ENCODE data around the gene RASSF9. TPM values are rescaled to one million over a fixed set of nuclear protein-coding genes. Genes with fewer than 3 reads are reported as not detected.

RASSF9 gene
- total and polyA plus RNA-seq, 7 experiments from 2014 or later, result not detected

DNA sequence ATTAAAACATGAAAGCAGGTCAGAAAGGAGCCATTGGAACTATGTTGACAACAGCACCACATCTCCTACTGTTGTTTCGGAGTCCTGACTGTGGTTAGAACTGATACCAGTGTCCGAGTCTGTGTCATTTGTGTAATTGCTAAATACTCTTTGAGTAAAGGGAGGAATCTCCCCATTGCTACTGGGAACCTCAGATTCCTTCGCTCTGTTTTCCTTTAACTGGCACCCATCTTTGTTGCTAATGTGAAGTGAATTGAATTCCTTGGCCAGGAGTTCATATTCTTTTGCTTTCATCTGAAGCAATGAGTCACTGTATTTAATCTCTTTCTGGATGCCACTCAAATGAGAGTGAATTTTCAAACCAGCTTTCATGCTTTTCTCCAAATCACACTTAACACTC, 31.5 kb downstream of the RASSF9 start:
- Histone ChIP-seq H3K9me3 (ENCODE audit: control insufficient read depth in 2 of 3, low read length in 3 of 3) (no peaks in the 10 kb centered on the region), H3K27me3 (ENCODE audit: control insufficient read depth in 2 of 2, insufficient read depth in 2 of 2, low read length in 2 of 2) (no peaks in the 10 kb centered on the region), H3K27ac (ENCODE audit: low read depth, low read length) (no peak overlapping the region), H3K36me3 (ENCODE audit: control insufficient read depth in 2 of 3, insufficient read depth in 3 of 3, low read length in 3 of 3) (no peaks in the 10 kb centered on the region), H3K4me3 (ENCODE audit: low read length) (no peak overlapping the region), H3K4me1 (ENCODE audit: control insufficient read depth in 2 of 2, insufficient read depth in 2 of 2, low read length in 2 of 2) (no peaks in the 10 kb centered on the region)
- DNase-seq (no peak), ATAC-seq (no peak)
- Mint-ChIP-seq H3K27me3 (no peaks in the 10 kb centered on the region), H3K4me1 (peaks cover 0 to 1% (median 0%) of the 10 kb centered on the region in 7 donors), H3K9me3 (peaks cover 0 to 3% (median 0%) of the 10 kb centered on the region in 11 donors), H3K27ac (no peak overlapping the region), H3K36me3 (no peaks in the 10 kb centered on the region), H3K4me3 (no peak overlapping the region)
- intact Hi-C loops (cut with micrococcal nuclease), result no loop called here
- POLR2A ChIA-PET, result no interaction called here
- CTCF ChIA-PET, result no interaction called here

DNA sequence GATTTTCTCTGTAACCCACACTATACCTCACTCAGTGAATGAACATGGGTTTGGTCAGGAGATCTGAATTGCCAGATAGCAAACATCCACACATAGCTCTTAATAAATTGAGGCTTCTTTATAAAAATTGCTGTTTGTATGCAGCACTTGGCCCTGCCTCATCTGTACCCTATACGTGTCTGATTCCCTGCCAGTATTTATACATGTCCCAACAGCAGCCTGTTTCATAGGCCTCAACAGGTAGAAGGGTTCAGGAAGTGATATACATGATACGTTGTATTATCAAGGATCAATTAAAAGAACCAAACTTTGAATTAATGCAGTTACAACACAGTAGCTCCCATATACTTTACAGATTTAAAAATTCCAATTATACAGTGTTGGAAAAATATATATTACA, 32.3 kb downstream of the RASSF9 start:
- Mint-ChIP-seq H3K27ac (no peak overlapping the region), H3K9me3 (peaks cover 0 to 3% (median 0%) of the 10 kb centered on the region in 11 donors), H3K4me1 (no peaks in the 10 kb centered on the region), H3K36me3 (no peaks in the 10 kb centered on the region), H3K4me3 (no peak overlapping the region), H3K27me3 (no peaks in the 10 kb centered on the region)
- POLR2A ChIA-PET, result no interaction called here
- intact Hi-C loops (cut with micrococcal nuclease), result no loop called here
- CTCF ChIA-PET, result no interaction called here
- no peak for DNase-seq
- no peak overlapping the region for H3K4me3 ChIP-seq (ENCODE audit: low read length)
- H3K36me3 ChIP-seq (ENCODE audit: control insufficient read depth in 2 of 3, insufficient read depth in 3 of 3, low read length in 3 of 3), result no peaks in the 10 kb centered on the region
- H3K9me3 ChIP-seq (ENCODE audit: control insufficient read depth in 2 of 3, low read length in 3 of 3), result no peaks in the 10 kb centered on the region
- ATAC-seq, result no peak
- no peaks in the 10 kb centered on the region for H3K4me1 ChIP-seq (ENCODE audit: control insufficient read depth in 2 of 2, insufficient read depth in 2 of 2, low read length in 2 of 2)
- H3K27me3 ChIP-seq (ENCODE audit: control insufficient read depth in 2 of 2, insufficient read depth in 2 of 2, low read length in 2 of 2), result no peaks in the 10 kb centered on the region
- H3K27ac ChIP-seq (ENCODE audit: low read depth, low read length), result no peak overlapping the region

GRCh38 chr12:85803231-85803630, 33.0 kb downstream of the RASSF9 start:
- no peaks in the 10 kb centered on the region for H3K4me1 ChIP-seq (ENCODE audit: control insufficient read depth in 2 of 2, insufficient read depth in 2 of 2, low read length in 2 of 2)
- Mint-ChIP-seq H3K4me3 (no peak overlapping the region), H3K27ac (no peak overlapping the region), H3K27me3 (no peaks in the 10 kb centered on the region), H3K9me3 (peaks cover 0 to 3% (median 0%) of the 10 kb centered on the region in 11 donors), H3K36me3 (no peaks in the 10 kb centered on the region), H3K4me1 (no peaks in the 10 kb centered on the region)
- ChIA-PET POLR2A (no interaction called here), CTCF (no interaction called here)
- no peak overlapping the region for H3K27ac ChIP-seq (ENCODE audit: low read depth, low read length)
- H3K4me3 ChIP-seq (ENCODE audit: low read length), result no peak overlapping the region
- no peaks in the 10 kb centered on the region for H3K27me3 ChIP-seq (ENCODE audit: control insufficient read depth in 2 of 2, insufficient read depth in 2 of 2, low read length in 2 of 2)
- H3K36me3 ChIP-seq (ENCODE audit: control insufficient read depth in 2 of 3, insufficient read depth in 3 of 3, low read length in 3 of 3), result no peaks in the 10 kb centered on the region
- no peak for ATAC-seq
- no peak for DNase-seq
- H3K9me3 ChIP-seq (ENCODE audit: control insufficient read depth in 2 of 3, low read length in 3 of 3), result no peaks in the 10 kb centered on the region
- intact Hi-C loops (cut with micrococcal nuclease), result no loop called here

DNA sequence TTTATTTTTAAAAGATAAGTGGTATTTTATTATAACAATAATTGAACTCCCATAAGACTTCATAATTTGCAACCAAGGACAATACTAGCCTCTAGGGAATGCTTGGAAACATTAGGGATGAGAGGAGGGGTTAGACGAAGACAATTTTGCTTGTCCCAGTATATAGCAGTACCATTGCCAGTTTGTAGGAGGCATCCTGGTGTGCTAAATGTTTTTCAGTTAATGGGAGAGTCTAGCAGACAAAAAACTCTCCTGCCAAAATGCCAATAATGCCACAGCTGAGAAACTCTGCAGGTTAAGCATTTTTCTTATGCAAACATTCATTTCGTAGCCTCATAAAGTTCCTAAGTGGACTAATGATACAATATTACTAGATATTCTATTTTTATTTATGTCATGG, 38.1 kb downstream of the RASSF9 start:
- no peaks in the 10 kb centered on the region for H3K27me3 Mint-ChIP-seq
- POLR2A ChIA-PET, result no interaction called here
- Histone ChIP-seq H3K9me3 (ENCODE audit: control insufficient read depth in 2 of 3, low read length in 3 of 3) (no peaks in the 10 kb centered on the region), H3K27me3 (ENCODE audit: control insufficient read depth in 2 of 2, insufficient read depth in 2 of 2, low read length in 2 of 2) (no peaks in the 10 kb centered on the region), H3K4me3 (ENCODE audit: low read length) (no peak overlapping the region), H3K4me1 (ENCODE audit: control insufficient read depth in 2 of 2, insufficient read depth in 2 of 2, low read length in 2 of 2) (no peaks in the 10 kb centered on the region), H3K36me3 (ENCODE audit: control insufficient read depth in 2 of 3, insufficient read depth in 3 of 3, low read length in 3 of 3) (no peaks in the 10 kb centered on the region), H3K27ac (ENCODE audit: low read depth, low read length) (no peak overlapping the region)
- ATAC-seq (no peak), DNase-seq (no peak)
- H3K4me3 Mint-ChIP-seq, result no peak overlapping the region
- H3K36me3 Mint-ChIP-seq, result no peaks in the 10 kb centered on the region
- CTCF ChIA-PET, result no interaction called here
- no peaks in the 10 kb centered on the region for H3K9me3 Mint-ChIP-seq
- no peak overlapping the region for H3K27ac Mint-ChIP-seq
- intact Hi-C loops (cut with micrococcal nuclease), result no loop called here
- H3K4me1 Mint-ChIP-seq, result no peaks in the 10 kb centered on the region

DNA sequence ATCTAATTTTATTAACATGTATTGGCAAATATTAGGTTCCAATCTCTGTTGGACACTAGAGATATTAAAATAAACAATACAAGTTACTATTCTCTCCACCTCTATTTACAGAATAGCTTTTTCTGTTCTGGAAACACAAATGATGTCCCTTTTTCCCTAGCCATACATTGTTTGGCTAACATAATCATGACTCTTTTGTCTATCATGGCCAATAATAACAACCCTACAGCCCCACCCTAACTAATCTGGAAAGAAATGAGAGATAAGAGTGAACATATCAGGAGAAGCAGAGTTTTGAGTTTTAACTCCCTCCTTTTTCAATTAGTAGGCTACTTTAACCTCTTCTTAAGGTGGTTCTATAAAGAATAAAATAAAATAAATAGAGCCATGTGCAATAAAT, 40.2 kb downstream of the RASSF9 start:
- no peaks in the 10 kb centered on the region for H3K36me3 ChIP-seq (ENCODE audit: control insufficient read depth in 2 of 3, insufficient read depth in 3 of 3, low read length in 3 of 3)
- H3K9me3 Mint-ChIP-seq, result peaks cover 0 to 2% (median 0%) of the 10 kb centered on the region in 11 donors
- no peaks in the 10 kb centered on the region for H3K27me3 ChIP-seq (ENCODE audit: control insufficient read depth in 2 of 2, insufficient read depth in 2 of 2, low read length in 2 of 2)
- intact Hi-C loops (cut with micrococcal nuclease), result no loop called here
- H3K4me3 Mint-ChIP-seq, result no peak overlapping the region
- no peak for DNase-seq
- no peaks in the 10 kb centered on the region for H3K4me1 Mint-ChIP-seq
- ChIA-PET POLR2A (no interaction called here), CTCF (no interaction called here)
- no peak overlapping the region for H3K27ac Mint-ChIP-seq
- H3K4me1 ChIP-seq (ENCODE audit: control insufficient read depth in 2 of 2, insufficient read depth in 2 of 2, low read length in 2 of 2), result no peaks in the 10 kb centered on the region
- no peak overlapping the region for H3K27ac ChIP-seq (ENCODE audit: low read depth, low read length)
- H3K9me3 ChIP-seq (ENCODE audit: control insufficient read depth in 2 of 3, low read length in 3 of 3), result no peaks in the 10 kb centered on the region
- ATAC-seq, result no peak
- H3K4me3 ChIP-seq (ENCODE audit: low read length), result no peak overlapping the region
- no peaks in the 10 kb centered on the region for H3K36me3 Mint-ChIP-seq
- H3K27me3 Mint-ChIP-seq, result no peaks in the 10 kb centered on the region

- POLR2A ChIA-PET, result no interaction called here
- peaks cover 0 to 2% (median 0%) of the 10 kb centered on the region in 11 donors for H3K9me3 Mint-ChIP-seq
Observed at GRCh38 chr12:85794531-85794930, 41.7 kb downstream of the RASSF9 start.

GRCh38 chr12:85784096-85784720, 52.0 kb downstream of the RASSF9 start:
- Histone ChIP-seq H3K27me3 (ENCODE audit: control insufficient read depth in 2 of 2, insufficient read depth in 2 of 2, low read length in 2 of 2) (no peaks in the 10 kb centered on the region), H3K36me3 (ENCODE audit: control insufficient read depth in 2 of 3, insufficient read depth in 3 of 3, low read length in 3 of 3) (no peaks in the 10 kb centered on the region), H3K4me3 (ENCODE audit: low read length) (no peak overlapping the region), H3K27ac (ENCODE audit: low read depth, low read length) (no peak overlapping the region), H3K4me1 (ENCODE audit: control insufficient read depth in 2 of 2, insufficient read depth in 2 of 2, low read length in 2 of 2) (no peaks in the 10 kb centered on the region), H3K9me3 (ENCODE audit: control insufficient read depth in 2 of 3, low read length in 3 of 3) (no peaks in the 10 kb centered on the region)
- no peak overlapping the region for H3K4me3 Mint-ChIP-seq
- ATAC-seq (no peak), DNase-seq (no peak)
- ChIA-PET POLR2A (no interaction called here), CTCF (no interaction called here)
- peaks cover 0 to 8% (median 1%) of the 10 kb centered on the region in 11 donors for H3K9me3 Mint-ChIP-seq
- H3K4me1 Mint-ChIP-seq, result no peaks in the 10 kb centered on the region
- intact Hi-C loops (cut with micrococcal nuclease), result no loop called here
- H3K27me3 Mint-ChIP-seq, result no peaks in the 10 kb centered on the region
- no peaks in the 10 kb centered on the region for H3K36me3 Mint-ChIP-seq
- no peak overlapping the region for H3K27ac Mint-ChIP-seq

More at GRCh38 chr12:85794531-85794930, 41.7 kb downstream of the RASSF9 start:
- CTCF ChIA-PET, result no interaction called here
- no peaks in the 10 kb centered on the region for H3K27me3 Mint-ChIP-seq
- Histone ChIP-seq H3K27ac (ENCODE audit: low read depth, low read length) (no peak overlapping the region), H3K9me3 (ENCODE audit: control insufficient read depth in 2 of 3, low read length in 3 of 3) (no peaks in the 10 kb centered on the region), H3K4me3 (ENCODE audit: low read length) (no peak overlapping the region), H3K27me3 (ENCODE audit: control insufficient read depth in 2 of 2, insufficient read depth in 2 of 2, low read length in 2 of 2) (no peaks in the 10 kb centered on the region), H3K4me1 (ENCODE audit: control insufficient read depth in 2 of 2, insufficient read depth in 2 of 2, low read length in 2 of 2) (no peaks in the 10 kb centered on the region), H3K36me3 (ENCODE audit: control insufficient read depth in 2 of 3, insufficient read depth in 3 of 3, low read length in 3 of 3) (no peaks in the 10 kb centered on the region)
- DNase-seq (no peak), ATAC-seq (no peak)
- H3K36me3 Mint-ChIP-seq, result no peaks in the 10 kb centered on the region
- intact Hi-C loops (cut with micrococcal nuclease), result no loop called here
- H3K4me1 Mint-ChIP-seq, result no peaks in the 10 kb centered on the region
- no peak overlapping the region for H3K27ac Mint-ChIP-seq
- no peak overlapping the region for H3K4me3 Mint-ChIP-seq
